CD4-positive, alpha-beta T cell treated with Interferon gamma for 1 hour (primary cell): ENCODE results near the gene PEAK1.

Experiments
- DNase-seq: peaks from one replicate; pipeline ENCODE4 v3.0.0-alpha.2; 2020

The PEAK1 gene

DNA sequence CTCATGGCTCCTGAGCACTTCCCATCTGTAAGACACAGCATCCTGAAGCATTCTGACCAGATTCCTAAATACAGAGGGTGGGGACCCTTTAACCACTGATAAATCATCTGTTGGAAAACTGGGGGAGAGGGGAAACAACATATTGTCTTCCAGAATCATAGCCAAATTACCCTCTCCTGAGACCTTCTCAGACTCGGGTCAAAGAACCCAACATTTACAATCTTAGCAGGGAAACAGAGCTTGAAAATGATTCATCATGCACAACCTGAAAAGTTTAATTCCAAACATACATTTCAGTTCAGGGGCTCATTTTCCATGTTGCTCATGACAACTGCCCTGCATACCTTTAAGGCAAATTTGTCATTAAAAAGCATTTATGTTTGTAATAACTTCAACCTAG is 300.5 kb downstream of the PEAK1 start:
- no peak for DNase-seq

DNA sequence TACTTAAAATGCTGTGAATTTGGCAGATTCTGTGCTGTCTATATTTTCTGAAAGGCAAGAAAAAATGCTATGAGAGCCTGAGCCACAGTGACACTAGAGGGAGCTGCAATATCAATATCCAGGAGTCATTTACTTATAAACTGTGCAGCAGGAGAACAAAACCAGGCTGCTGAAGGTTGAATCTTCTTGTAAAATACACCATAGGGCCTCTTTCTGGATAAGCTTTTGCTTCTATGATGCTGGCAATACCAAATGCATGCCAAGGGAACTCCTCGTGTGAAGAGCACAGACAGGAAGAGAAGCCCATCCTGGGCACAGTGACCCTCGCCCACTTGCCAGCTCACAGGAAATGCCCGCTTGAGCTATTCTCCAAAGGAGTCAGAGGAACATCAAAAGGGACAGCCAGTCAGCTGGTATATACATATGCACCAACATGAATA is 301.0 kb downstream of the PEAK1 start:
- peak; percentile 9 for DNase-seq

DNA sequence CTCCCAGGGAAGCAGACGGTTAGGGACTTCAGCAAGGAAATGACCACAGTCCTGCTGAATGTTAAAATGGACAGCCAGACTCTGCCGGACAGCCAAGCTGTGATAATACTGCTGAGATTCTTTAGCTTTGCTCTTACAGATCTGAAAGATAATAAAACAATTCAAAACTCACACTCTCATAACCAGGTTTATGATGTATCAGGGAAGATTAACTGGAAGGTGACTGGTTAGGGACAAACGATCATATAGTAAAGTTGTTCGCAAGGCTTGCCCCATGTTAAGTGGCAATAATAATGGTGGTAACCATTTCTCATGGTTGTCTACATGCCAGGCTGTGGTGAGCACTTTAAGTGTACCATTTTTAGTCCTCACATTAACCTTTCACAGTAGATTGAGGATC is 304.7 kb downstream of the PEAK1 start:
- DNase-seq: no peak

DNA sequence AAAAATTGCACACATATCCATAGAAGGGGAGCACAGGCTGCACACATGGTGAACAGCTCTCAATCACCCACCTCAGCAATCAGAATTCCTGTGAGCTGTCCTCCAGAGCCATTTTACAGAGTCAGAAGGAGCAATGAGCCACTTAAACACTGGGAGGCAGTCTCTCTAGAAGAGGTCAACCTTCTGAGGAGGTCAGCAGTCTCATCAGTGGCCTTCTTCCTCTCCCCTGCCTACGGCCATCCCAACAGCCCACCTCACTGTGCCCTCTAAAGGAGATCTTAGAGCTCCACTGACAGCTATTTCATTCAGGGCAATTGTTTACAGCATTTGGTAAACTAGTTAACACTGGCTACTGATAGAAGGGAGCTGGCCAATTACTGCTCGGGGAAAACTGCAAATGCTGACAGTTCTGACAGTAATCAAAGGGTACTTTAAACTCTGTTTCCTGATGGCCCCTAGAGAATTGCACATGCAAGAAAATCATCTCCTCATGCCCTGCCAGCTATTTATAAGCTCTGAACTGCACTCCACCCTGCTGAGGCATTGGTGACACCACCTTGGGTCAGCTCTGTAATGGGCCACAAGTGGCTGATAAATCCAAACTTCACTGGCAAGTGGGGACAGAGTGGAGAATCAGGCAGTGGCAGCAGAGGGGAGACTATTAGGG is 306.9 kb downstream of the PEAK1 start:
- DNase-seq: no peak

DNA sequence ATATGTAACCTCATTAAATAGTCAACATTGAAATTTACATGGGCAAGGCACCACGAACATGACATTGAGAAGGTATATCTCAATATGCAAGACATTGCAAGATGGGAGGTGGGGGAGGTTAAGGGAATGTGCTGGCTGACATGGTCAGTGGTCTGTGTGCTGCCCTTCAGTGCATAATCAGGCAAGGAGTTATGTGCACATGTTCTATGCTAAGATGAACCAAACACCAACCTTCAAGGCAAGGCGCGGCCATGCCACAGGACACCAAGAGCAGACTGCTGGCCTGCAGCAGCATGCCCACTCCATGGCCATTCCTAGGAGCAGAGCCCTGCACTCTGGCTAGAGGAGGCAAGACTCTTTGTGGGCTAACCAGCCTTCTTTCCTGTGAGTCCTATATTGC is 308.1 kb downstream of the PEAK1 start:
- no peak for DNase-seq

DNA sequence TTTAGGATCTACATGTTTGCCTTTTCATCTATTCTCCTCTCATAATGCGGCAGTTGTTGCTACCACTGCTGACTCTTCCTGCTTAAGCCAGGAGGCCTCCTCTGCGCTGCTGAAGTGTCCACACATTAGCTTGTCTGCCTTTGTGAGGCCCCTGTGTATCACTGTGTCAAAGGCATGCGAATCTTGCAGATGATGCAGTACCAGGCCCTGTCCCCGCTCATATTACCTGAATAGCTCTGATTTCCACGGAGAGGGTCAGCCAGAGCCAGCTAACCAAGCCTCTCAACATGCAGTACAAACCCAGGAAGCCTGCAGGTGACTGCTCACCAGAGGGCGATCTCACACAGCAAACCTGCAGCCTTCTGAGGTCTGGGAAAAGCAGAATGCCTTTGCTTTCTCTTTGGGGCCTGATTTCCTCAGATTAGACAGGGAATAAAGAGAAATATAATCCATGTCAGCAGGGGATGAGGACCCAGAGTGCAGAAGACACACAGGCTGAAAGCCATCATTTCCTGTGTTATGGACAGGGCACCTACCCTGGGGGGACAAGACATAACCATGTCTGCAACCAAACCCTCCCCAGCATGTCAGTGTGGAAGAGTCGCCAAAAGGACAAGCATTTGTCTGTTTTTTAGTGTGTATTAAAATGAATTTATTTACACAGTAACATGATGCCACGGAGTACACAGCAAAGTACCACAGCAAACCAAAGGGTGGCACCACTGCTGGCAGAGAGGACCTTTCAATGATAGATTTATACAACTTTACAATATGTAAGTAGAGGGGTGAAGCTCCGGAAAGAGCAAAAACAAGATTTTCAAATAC is 312.2 kb downstream of the PEAK1 start:
- peak; percentile 33 for DNase-seq

DNA sequence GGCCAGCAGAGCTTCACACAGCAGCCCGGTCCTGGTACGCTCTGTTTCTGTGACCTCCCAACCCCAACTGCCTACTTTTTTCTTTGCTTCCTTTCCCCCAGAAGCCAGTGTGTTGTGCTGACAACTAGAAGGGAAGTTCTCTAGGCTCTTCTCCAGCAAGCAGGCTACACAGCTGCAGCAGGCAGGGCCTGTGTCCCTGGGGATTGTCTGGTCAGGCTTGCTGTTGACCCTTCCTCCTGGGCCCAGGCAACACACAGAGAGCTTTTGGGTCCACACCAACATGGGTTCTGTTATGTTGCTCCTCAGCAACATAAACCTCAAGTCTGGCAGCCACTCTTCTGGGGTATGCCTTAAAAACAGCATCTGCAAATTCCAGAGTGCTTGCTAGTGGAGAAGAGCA is 312.8 kb downstream of the PEAK1 start:
- DNase-seq: no peak

DNA sequence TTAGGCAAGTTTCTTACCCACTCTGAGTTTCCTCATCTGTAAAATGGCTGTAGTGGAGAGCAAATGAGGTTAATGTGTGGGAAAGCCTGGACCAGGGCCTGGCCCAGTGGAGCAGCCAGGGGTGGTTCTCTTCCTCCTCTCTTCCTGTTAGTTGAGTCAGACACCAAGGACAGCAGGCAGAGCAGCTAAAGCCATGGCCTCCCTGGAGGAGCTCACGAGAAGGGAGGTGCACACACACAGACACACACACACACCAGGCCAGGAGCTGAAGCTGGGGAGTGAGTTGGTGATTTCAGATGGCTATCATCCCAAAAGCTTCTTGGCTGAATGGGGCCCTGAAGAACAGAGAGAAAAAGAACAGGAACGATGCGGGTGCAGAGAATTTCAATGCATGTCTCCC is 315.7 kb downstream of the PEAK1 start:
- DNase-seq: no peak

DNA sequence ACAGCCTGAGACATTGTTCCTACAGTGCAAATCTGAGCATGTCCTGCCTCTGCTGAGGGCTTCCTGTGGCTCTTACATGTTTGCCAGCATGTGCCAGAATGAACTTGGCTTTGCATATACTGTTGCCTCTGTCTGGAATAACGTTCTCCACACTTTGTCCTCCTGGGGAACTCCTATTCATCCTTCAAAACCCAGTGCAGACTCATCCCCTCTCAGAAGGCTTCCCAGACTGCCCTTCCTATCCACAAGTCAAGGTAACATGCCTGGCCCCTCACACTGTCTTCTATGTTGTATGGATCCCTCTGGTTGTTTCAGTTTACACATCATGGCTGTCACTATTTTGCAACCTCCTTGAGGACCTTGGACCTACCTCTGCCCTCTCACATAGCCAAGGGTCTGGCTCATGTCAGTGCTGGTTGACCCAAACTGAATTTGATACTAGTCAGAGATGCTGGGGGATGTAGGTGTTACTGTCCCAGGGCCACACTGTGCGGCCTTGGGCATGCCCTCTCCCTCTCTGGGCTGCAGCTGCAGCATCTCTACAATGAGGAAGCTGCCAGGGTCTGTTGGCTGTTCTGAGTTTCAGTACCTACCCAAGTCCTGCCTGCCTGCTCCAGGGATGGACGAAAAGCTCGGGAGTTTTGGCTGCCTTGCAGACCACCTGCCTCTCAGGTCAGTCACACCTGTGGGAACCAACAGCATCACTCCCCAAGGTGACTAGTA is 320.0 kb downstream of the PEAK1 start:
- no peak for DNase-seq

DNA sequence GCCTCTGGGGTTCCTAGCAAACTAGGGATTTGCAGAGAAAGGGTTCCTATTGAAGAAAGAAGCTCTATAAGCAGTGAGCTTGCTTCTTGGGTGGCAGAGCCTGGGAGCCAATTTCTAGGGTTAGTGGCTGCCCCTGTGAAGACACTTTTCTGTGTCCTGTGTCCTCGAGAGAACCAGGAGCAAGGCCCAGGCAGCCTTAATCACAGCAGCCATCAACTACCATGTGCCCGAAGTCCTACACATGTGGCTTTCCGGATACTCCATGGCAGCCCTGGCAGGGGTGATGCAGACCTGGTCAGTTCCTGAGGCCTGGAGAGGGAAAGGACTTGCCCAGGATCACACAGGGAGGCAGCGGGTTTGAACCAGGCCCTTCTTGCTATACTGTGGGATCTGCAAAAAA is 321.3 kb downstream of the PEAK1 start:
- no peak for DNase-seq

DNA sequence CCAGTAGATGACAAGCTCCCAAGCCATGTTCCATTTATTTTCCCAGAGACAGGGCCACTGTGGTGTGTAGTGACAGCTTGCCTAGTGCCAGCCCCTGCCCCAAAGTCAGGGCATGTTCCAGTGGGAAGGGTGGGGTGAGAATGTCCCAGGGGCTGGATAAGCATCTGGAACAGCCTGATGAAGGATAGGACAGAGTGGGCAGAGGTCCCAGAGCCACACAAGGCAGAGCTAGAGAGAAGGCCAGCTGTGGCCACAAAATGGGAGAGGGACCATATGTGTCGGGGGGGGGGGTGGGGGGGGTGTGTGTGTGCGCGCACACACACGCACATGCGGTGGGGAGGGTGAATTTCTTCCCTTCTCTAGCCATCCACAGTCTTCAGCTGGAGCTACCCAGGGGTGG is 322.0 kb downstream of the PEAK1 start:
- DNase-seq: no peak

DNA sequence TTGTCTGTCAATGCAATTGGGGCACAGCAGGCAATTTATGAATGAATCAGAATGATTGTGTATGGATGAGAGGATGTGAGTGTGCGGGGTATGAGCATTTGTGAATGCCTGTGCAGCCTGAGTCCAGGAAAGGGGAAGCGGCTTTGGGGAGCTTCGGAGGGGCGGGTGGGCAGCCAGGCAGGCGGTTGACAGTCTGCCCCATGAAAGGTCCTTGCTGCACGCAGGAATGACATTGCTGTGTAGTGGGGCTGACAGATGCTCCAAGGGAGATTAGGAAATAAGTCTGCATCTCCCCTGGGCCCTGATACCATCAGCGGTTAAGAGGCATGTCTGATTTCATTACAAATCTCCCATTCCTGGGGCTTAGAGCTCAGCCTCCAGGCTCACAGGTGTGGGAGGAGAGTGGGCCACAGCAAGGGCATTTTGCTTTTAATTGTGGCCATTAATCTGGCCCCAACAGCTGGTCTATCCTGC is 322.6 kb downstream of the PEAK1 start:
- DNase-seq: no peak

DNA sequence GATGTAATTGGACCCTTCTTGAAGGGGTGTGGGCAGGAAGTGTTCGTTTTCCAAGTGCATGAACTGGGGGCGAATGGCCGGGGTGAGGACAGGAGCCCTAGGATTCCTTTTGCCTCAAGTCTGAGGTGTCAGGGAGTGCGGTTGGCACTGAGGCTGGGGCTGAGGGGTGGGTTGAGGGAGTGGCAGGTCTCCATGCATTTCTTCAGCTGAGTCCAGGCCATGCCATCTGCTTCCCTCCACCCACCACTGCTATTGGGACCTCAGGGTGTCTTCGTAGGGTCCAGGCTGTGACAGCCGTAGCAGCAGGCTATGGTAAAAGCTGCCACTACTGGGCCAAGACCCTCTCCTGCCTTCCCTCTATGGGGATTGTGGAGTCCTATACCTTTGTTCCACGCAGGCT is 323.4 kb downstream of the PEAK1 start:
- no peak for DNase-seq

DNA sequence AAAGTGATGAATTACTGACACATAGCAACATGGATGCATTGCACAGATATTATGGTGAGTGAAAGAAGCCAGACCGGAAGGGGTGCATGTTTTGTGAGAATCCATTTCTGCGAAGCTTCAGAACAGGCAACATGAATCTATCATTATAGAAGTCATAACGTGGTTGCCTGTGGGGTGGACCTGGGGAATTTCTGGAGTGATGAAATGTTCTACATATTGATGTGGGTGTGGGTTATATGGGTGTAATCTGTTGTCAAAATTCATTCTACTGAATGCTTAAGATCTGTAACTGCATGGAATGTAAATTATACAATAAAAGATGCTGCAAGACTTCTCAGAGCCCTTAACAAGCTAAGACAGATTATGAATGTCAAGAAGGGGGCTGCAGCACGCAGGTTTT is 323.8 kb downstream of the PEAK1 start:
- no peak for DNase-seq

DNA sequence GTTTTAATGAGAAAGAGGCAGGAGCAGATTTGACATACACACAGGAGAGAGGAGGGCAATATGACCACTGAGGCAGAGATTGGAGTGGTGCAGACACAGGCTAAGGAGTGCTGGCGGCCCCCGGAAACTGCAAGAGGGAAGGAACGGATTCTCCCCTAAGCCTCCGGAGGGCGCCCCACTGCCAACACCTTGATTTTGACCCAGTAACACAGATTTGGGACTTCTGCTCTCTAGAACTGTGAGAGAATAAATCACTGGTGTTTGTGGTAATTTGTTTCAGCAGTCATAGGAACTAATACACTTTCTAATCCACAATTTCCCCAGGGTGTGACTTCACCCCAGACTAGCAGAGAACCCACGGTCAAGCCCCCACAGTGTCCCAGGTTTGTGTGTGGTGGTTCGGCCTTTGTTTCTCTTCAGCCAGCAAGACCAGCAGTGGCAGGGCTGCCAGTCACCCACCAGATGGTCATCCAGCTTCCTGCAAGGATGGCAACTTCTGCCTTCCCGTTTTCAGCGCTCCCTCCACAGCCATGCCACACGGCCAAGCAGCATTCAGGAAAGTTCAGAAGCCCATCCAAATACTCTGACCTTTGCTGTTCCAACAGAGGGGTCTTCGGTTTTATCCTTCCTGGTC is 325.4 kb downstream of the PEAK1 start:
- DNase-seq: no peak

DNA sequence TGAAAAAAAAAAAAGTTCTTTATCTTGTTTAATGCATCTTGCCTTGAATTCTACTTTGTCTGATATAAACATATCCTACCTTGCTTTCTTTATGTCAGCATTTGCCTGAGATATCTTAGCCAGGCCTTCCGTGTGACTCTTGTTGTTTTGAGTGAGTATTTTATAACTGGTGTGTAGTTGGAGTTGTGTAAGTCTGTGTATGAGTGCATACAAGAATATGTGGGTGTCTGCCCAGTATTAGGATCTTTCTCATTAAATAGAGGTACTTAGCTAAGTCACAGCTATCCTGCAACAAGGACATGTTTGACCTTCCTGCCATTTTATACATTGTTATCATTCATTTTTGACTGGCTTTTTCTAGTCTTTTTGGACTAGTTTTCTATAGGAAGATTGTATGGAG is 326.5 kb downstream of the PEAK1 start:
- no peak for DNase-seq

DNA sequence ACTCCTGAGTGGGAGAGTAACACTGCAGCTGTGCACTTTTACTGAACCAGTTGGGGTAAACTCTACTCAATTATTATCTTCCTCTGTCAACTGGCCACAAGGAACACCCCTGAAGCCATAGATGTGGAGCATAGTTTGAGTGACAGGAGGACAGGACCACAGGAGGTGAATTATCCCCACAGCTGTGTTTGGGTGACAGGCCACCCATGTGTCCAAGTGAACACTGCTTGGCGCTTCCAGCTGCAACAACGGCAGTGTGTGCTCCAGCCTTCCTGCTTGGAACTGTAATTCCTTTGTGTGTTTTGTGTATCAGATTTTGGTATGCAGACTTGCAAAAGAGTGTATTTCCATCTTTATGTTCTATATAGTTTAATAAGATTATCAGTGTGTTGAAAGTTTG is 328.8 kb downstream of the PEAK1 start:
- no peak for DNase-seq

DNA sequence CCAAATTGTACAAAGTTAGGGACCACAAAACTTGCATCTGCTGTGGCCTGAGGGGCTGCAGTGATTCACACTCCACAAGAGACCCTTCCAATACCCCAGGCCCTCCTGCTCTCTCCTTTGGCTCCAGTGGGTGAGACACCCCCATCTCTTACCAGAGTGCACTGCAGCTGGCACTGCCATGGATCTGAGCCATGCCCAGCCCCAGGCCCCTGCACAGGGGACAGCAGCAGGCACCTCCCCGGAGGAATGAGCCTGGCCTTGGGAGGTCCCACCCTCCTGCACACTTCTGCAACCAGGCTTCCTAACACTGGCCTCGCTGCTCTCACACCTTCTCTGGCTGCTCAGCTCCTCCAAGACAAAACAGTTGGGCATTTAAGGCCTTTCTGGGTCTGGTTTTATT is 332.7 kb downstream of the PEAK1 start:
- no peak for DNase-seq

DNA sequence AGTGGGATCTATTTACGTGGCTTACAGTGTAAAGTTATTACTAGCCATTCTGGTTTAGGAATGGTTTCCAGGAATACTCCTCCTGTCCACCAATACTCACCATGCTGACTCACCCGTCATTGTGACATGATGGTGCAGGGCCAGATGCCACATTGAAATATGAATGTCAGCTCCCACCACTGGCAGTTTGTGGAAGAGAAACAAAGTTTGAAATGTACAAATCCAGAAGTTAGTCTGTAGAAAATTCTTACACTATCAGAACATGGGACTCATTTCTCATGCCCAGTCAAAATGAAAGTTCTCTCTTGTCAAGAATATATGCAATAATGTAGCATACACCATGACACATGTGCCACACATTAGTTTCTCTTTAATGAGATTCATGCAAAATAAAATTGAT is 334.6 kb downstream of the PEAK1 start:
- DNase-seq: peak; percentile 12

DNA sequence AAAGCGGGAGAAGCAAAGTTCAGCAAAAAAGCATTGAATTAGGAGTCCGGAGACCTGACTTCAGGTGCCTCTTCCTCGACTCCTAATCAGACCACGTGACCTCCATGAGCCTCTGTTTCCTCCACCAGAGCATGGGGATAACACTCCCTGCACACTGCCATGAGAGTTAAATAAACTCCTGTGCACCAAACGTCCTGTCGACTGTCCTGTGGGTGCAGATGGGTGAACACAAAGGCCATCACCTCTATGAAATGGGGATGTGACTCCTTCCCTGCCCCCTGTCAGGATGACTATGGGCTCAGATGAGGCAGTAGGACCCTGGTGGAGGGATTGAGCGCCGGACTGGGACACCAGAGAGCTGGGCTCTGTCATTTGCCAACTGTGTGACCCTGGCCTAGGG is 335.5 kb downstream of the PEAK1 start:
- DNase-seq: no peak

DNA sequence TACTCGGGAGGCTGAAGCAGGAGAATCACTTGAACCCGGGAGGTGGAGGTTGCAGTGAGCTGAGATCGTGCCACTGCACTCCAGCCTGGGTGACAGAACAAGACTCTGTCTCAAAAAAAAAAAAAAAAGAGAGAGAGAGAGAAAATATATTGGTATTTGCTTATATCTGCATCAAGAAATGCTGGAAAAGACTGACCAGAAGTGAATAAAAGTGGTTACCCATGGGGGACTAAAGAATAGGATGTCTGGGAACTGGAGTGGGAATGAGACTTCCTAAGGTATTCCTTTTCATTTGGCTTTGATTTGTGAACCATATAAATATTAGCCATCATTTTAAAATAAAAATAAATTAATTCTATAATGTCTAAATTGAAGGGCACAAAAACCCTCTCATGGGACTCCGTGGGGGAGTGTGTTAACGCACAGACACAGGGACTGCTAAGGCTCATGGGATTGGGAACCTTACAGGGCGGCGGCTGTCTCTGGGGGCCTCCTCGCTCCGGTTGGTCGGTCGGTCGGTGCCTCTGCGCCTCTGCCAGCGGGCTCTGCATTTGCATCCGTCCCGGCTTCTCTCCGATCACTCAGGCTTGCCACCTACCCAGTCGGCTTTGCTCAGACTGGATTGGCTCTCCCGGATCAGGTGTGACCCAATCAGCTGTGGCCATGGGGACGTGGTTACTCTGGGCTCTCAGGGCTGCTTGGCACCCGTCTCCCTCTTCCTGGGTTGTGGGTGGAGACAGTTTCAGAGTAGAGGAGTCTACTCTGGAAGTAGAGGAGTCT is 336.3 kb downstream of the PEAK1 start:
- DNase-seq: peak; percentile 88

DNA sequence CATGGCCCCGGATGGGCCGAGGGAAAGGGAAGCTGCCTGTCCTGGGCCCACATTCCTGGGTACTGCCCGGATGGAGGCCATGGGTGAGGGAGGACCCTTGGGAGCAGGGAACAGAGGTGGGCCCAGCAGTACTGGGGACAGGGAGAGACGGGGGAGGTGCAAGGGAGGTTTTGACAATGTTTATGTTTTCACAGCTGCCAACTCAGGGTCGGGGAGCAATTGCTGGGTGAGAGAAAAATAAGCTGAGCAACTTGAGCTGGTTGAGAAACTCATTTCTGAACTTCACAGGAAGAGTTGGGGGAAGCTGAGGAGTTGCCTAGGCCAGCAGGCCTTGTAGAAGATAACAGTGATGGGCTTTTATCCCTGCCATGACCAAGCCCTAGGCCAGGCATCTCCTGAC is 337.9 kb downstream of the PEAK1 start:
- no peak for DNase-seq
